Measurements from ENCODE around the gene ELF4.

The ELF4 gene

DNA sequence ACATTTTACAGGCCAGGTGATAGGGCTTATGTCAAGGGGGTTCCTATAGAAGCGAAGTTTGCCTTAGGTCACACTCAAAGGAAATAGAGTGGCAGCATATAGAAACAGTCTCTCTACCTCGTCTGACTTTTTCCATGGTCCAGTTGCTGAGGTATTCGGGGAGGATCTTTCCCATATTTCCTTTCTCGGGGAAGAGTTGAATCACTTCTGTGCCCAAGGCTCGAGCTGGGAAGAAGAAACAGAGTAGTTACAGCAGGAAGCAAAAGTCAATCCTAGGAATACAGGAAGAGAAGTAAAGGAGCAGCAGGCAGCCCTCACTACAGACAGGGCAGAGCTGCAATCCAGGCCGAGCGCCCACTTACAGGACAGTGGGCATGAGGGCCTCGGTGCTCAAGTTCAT is 26.7 kb upstream of the ELF4 start:
- H3K9ac ChIP-seq (ENCODE audit: low read length), result no peak overlapping the region
- H4K20me1 ChIP-seq (ENCODE audit: insufficient read depth, low read length), result no peaks in the 10 kb centered on the region
- peaks cover 16% of the 10 kb centered on the region for H3K36me3 ChIP-seq (replicated peaks; ENCODE audit: low read depth, low read length)
- TF ChIP-seq, protein P1, sequence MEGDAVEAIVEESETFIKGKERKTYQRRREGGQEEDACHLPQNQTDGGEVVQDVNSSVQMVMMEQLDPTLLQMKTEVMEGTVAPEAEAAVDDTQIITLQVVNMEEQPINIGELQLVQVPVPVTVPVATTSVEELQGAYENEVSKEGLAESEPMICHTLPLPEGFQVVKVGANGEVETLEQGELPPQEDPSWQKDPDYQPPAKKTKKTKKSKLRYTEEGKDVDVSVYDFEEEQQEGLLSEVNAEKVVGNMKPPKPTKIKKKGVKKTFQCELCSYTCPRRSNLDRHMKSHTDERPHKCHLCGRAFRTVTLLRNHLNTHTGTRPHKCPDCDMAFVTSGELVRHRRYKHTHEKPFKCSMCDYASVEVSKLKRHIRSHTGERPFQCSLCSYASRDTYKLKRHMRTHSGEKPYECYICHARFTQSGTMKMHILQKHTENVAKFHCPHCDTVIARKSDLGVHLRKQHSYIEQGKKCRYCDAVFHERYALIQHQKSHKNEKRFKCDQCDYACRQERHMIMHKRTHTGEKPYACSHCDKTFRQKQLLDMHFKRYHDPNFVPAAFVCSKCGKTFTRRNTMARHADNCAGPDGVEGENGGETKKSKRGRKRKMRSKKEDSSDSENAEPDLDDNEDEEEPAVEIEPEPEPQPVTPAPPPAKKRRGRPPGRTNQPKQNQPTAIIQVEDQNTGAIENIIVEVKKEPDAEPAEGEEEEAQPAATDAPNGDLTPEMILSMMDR (IDR thresholded peaks at IDR 0.05; ENCODE audit: low read depth, low read length), result no peak
- no peaks in the 10 kb centered on the region for H3K79me2 ChIP-seq (ENCODE audit: low read length)
- H3K9me3 ChIP-seq (ENCODE audit: insufficient read depth, low read length), result no peaks in the 10 kb centered on the region
- no peaks in the 10 kb centered on the region for H3K4me1 ChIP-seq (ENCODE audit: low read length)
- no peak overlapping the region for H3K4me2 ChIP-seq (ENCODE audit: low read length)
- H3K27ac ChIP-seq (ENCODE audit: low read length), result no peak overlapping the region
- H3K27me3 ChIP-seq (ENCODE audit: low read depth, low read length), result no peaks in the 10 kb centered on the region
- H2AFZ ChIP-seq (ENCODE audit: low read depth, low read length), result no peak overlapping the region
- H3K4me3 ChIP-seq (ENCODE audit: low read length), result no peak overlapping the region

DNA sequence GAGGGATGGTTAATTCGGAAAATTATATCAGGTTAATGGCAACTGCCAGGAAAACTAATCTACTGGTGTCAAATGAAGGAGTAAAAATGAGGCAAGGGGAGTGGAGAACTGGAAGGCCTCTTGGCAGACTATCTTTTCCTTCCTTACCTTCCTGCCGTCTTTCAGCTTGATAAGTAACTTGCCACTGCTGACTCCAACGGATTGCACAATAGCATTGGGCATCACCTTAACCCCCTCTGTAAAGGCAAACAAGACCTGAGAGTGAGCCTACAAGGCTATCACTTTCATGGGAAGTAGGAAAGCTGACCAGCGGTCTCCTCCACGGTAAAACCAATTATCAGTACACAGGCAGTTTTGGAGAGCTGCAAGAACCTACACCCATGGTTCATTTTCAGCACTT is 26.2 kb upstream of the ELF4 start:
- Histone ChIP-seq H3K4me2 (ENCODE audit: low read length) (no peak overlapping the region), H3K4me3 (ENCODE audit: low read length) (no peak overlapping the region), H2AFZ (ENCODE audit: low read depth, low read length) (no peak overlapping the region), H3K36me3 (replicated peaks; ENCODE audit: low read depth, low read length) (peaks cover 16% of the 10 kb centered on the region), H4K20me1 (ENCODE audit: insufficient read depth, low read length) (no peaks in the 10 kb centered on the region), H3K79me2 (ENCODE audit: low read length) (no peaks in the 10 kb centered on the region), H3K9me3 (ENCODE audit: insufficient read depth, low read length) (no peaks in the 10 kb centered on the region), H3K27me3 (ENCODE audit: low read depth, low read length) (no peaks in the 10 kb centered on the region), H3K4me1 (ENCODE audit: low read length) (no peaks in the 10 kb centered on the region), H3K9ac (ENCODE audit: low read length) (no peak overlapping the region), H3K27ac (ENCODE audit: low read length) (no peak overlapping the region)
- no peak for TF ChIP-seq EZH2phosphoT487 (IDR thresholded peaks at IDR 0.05; ENCODE audit: low read depth)
- TF ChIP-seq, protein P1 (IDR thresholded peaks at IDR 0.05; ENCODE audit: low read depth, low read length), result no peak

- Histone ChIP-seq H3K9me3 (ENCODE audit: insufficient read depth, low read length) (no peaks in the 10 kb centered on the region), H3K27ac (ENCODE audit: low read length) (no peak overlapping the region), H3K4me3 (ENCODE audit: low read length) (no peak overlapping the region), H4K20me1 (ENCODE audit: insufficient read depth, low read length) (no peaks in the 10 kb centered on the region), H3K36me3 (replicated peaks; ENCODE audit: low read depth, low read length) (peaks cover 27% of the 10 kb centered on the region), H3K9ac (ENCODE audit: low read length) (no peak overlapping the region), H3K27me3 (ENCODE audit: low read depth, low read length) (no peaks in the 10 kb centered on the region), H3K79me2 (ENCODE audit: low read length) (no peaks in the 10 kb centered on the region), H2AFZ (ENCODE audit: low read depth, low read length) (no peak overlapping the region), H3K4me1 (ENCODE audit: low read length) (no peaks in the 10 kb centered on the region), H3K4me2 (ENCODE audit: low read length) (no peak overlapping the region)
- TF ChIP-seq EZH2phosphoT487 (IDR thresholded peaks at IDR 0.05; ENCODE audit: low read depth), result no peak
- TF ChIP-seq, protein P1 (IDR thresholded peaks at IDR 0.05; ENCODE audit: low read depth, low read length), result no peak
Measured at GRCh38 chrX:130130990-130131389, 20.7 kb upstream of the ELF4 start.

- Histone ChIP-seq H3K27me3 (ENCODE audit: low read depth, low read length) (no peaks in the 10 kb centered on the region), H3K4me2 (ENCODE audit: low read length) (no peak overlapping the region), H3K27ac (ENCODE audit: low read length) (no peak overlapping the region), H2AFZ (ENCODE audit: low read depth, low read length) (no peak overlapping the region), H3K9ac (ENCODE audit: low read length) (no peak overlapping the region), H3K9me3 (ENCODE audit: insufficient read depth, low read length) (no peaks in the 10 kb centered on the region), H3K4me1 (ENCODE audit: low read length) (peaks cover 6% of the 10 kb centered on the region), H4K20me1 (ENCODE audit: insufficient read depth, low read length) (no peaks in the 10 kb centered on the region), H3K4me3 (ENCODE audit: low read length) (no peak overlapping the region), H3K79me2 (ENCODE audit: low read length) (no peaks in the 10 kb centered on the region), H3K36me3 (replicated peaks; ENCODE audit: low read depth, low read length) (peaks cover 16% of the 10 kb centered on the region)
- no peak for TF ChIP-seq EZH2phosphoT487 (IDR thresholded peaks at IDR 0.05; ENCODE audit: low read depth)
- TF ChIP-seq, protein P1 (IDR thresholded peaks at IDR 0.05; ENCODE audit: low read depth, low read length), result no peak
Measured at GRCh38 chrX:130125091-130125874, 15.0 kb upstream of the ELF4 start.

Measured in OCI-LY3 (cell line).